HG02642 (cell line): ENCODE measurements around the gene HDAC6.

Experiments
- ATAC-seq: cut with Tn5 transposase; IDR thresholded peaks from one replicate; pipeline ENCODE4 v1.9.1; 2021; ENCODE audit warnings: mild to moderate bottlenecking; ENCODE audit not compliant: unreplicated experiment, poor library complexity

HDAC6 gene

DNA sequence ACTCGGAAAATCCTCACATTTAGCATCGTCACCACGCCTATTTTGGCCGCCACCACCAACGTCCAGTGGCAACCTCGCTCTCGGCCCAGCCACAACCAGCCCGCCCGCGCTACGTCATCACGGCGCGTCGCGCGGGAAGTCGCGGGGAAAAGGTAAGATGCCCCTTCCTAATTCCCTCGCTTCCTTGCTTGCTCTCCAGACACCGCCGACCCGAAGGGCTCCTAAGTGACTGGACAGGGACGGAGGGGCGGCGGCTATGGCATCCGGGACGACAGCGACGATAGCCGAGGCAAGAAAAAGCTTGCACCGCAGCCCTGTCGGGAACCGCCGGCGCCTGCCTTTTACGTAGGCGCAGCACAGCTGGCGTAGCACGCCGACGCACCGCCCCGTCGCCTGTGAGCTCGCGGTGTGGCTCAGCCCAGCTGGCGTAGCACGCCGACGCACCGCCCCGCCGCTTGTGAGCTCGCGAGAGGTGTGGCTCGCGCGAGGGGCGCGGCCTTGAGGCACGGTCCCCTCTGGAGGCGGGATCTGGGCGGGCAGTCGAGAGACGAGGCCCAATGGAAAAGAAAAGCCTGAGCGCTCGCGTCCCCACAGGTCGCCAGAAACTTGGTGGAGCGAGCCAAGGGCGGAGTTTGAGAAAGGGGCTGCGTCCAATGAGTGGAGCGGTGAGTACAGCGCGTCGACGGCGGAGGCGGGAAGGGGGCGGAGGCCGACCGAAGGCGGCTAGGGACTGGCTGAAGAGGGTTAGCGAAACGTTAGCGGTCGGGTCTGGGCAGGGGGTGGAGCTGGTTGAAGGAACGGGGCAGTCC, at the start of gene HDAC6:
Gene HDAC6 (plus strand): TSS at position 788 of the 809 bp plus-strand sequence. CDS start 626 bp downstream, outside the sequence.
- peak; percentile 85 for ATAC-seq

DNA sequence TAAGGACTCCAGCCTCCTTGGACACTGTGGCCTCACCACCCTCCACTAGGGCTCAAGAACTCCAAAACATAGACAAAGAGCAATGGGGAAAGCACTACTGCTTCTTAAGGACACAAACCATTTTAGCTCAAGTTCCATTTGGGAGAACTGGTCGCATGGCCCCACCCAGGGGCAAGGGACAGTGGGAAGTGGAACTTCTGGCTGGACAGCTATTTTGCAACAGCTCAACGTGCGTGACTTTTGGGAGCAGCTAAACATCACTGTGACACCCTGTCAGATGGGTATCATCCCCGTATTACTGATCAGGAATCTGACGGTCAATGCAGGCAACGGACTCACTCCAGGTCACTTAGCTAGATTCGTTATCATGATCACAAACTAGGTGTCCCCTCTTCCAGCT, 49.4 kb upstream of the HDAC6 start:
- ATAC-seq: no peak

DNA sequence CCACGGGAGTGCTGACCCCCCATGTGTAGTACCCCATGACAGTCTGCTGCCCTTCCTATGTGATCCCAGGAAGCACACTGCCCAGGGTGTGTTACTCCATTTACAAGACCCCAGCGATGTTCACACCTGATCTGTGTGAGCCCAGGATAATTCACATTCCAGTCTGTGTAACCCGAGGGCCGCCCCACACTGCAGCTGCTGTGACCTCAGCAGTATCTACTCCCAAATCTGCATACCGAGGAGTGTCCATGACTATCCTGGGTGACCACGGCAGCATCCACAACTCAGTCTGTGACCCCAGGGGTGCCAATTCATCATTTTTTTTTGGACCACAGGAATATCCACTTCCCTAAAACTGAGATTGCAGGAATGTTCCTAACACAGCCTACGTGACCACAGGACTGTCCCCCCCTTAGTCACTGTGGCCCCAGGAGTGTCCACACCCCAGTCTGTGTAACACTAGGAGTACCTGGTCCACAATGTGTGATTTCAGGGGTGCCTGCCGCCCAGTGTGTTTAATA, 48.1 kb upstream of the HDAC6 start:
- ATAC-seq: no peak

DNA sequence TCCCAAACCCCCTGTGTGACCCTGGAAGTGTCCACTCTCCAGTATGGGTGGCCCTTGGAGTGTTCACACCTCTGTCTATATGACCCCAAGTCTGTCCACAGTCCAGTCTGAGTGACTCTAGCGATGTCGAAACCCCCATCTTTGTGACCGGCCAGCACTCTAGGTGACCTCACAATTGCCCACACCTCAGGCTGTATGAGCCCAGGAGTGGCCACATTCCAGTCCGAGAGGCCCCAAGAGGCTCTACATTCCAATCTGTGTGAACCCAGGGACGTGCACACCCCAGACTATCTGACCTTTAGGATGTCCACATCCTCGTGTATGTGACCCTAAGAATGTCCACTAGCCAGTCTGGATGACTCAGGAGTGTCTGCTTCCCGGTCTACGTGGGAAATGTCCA, 47.6 kb upstream of the HDAC6 start:
- no peak for ATAC-seq

DNA sequence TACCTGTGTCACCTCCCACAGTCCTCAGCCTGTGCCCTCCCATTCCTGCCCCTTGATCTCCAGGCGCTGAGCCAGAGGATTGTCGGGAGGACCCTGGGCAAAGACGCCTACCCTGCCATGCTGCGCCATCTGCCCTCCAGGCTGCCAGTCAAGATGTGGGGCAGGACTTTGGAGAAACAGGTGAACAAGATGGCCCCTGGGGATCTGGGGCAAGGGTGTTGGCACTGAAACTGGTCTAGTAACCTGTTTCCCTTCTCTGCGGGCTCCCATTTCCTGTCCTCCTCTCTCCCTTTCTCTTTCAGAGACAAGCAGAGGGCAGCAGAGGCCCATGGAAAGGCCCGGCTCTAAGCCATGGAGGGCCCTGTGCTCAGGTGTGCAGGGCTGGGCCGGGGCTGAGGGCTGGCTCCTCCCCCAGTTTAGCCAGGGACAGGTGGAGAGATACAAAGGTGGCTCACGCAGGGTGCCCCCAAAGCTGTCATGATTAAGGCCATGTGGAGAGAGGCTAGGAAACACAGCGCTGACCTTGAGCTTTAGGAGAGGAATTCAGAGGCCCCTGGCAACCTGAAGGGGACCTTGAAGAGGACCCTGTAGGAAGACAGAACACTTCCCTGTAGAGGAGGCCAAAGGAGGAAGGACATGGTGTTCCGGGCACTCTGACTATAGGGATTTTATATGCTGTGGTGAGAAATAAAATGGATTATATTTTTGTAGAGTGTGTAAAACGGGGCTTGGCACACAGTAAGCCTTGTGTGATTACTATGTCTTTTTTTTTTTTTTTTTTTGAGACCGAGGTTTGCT, 40.0 kb upstream of the HDAC6 start, which contains the start of gene GLOD5:
Gene GLOD5 (plus strand): TSS at position 74 of the 798 bp plus-strand sequence. CDS start 44 bp downstream, at position 118.
- ATAC-seq: no peak

DNA sequence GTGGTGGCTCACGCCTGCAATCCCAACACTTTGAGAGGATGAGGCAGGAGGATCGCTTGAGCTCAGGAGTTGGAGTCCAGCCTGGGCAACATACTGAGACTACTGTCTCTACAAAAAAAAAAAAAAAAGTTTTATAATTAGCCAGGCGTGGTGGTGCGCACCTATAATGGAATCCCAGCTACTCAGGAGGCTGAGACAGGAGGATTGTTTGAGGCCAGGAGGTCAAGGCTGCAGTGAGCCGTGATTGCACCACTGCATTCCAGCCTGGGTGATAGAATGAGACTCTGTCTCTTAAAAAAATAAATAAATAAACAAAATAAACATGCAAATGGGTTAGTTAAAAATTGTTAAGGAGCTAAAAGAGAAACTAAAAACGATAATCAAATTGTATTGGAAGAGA, 32.6 kb upstream of the HDAC6 start:
- ATAC-seq: no peak

DNA sequence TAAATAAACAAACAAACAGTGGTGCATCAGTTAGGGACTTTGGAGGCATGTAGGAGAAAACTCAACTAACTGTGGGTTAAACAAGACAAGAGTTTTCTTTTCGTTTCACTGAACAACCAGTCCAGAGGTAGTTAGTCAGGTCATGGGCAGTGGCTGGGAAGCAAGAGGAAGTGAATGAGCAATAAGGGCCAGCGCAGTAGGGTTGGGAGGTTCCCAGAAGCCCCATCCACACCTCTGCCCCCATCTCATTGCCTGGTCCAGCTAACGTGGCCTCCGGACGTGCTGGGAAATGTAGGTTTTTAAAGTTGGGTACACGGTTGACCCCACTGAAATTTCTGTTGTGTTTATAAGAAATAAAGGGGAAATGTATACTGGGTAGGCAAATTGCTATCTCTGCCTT, 31.6 kb upstream of the HDAC6 start:
- no peak for ATAC-seq

DNA sequence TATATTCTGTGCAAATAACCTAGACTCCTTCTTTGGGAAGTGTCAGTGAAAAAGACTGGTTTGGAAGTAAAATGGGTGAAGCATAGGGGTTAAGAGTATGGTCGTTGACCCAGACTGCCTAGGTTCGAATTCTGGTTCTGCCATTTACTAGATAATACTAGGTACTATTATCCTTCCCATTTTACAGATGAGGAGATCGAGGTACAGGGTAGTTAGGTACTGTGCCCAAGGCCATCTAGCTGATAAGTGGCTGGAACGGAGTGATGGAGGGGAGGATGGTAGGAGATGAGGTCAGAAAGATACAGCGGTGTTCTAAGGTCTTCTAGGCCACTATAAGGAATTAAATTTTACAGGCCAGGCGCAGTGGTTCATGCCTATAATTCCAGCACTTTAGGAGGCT, 29.3 kb upstream of the HDAC6 start:
- ATAC-seq: no peak

DNA sequence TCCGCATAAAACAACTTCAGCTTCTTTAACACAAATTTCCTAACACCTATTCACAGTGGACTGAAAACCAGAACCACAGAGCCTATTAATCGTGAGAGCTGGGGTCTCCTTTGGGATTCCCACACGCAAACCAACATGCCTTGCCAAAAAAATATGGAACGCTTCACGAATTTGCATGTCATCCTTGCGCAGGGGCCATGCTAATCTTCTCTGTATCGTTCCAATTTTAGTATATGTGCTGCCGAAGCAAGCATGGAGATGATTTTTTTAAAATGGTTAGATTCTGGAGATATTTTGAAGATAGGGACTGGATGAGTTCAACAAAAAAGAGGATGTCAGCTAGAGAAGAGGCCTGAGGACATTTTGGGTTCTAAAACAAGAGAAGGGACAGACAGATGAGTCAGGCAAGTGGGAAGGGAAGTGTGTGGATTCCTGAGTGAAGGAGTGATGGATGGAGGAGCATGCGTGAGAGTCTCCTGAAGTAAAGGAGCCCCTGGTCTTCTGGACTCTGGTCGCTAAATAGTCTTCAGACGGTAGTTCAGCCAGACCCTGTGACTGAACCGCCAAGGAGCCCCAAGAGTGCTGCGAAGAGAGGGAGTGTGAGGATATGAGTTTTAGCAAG, 24.9 kb upstream of the HDAC6 start:
- no peak for ATAC-seq

DNA sequence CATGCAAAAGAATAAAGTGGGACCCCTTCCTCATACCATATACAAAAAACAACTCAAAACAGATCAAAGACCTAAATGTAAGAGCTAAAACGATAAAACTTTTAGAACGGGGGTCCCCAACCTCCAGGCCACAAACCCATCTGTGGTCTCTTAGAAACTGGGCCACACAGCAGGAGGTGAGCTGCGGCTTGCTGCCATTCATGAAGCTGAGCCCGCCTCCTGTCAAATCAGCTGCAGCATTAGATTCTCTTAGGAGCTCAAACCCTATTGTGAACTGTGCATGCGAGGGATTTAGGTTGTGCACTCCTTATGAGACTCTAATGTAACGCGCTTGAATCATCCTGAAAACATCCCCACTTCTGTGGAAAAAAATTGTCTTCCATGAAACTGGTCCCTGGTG, 22.5 kb upstream of the HDAC6 start:
- ATAC-seq: no peak

DNA sequence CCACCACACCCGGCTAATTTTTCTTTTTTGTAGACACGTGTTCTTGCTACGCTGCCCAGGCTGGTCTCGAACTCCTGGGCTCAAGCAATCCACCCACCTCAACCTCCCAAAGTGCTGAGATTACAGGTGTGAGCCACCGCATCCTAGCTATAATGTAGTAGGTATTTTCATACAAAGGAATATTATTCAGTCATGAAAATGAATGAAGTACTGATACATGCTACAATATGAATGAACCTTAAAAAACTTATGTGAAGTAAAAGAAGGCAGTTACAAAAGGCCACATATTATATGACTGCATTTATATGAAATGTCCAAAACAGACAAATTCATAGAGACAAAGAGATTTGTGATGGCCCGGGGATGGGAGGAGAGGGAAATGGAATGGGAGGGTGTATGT, 20.2 kb upstream of the HDAC6 start:
- no peak for ATAC-seq

DNA sequence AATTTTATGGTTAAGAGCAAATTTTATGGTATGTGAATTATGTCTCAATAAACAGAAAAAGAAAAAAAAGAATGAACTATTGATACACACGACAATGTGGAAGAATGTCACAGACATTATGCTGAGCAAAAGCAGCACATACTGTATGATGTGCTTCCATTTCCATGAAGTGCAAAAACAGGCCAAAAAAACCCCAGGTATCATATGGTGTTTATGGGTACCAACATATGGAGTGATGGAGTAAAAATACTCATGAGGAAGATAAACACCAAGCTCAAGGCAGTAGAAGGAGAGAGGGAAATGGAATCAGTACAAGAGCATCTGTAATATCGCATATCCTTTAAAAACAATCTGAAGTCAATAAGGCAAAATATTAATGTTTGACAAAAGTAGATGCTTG, 19.7 kb upstream of the HDAC6 start:
- no peak for ATAC-seq

DNA sequence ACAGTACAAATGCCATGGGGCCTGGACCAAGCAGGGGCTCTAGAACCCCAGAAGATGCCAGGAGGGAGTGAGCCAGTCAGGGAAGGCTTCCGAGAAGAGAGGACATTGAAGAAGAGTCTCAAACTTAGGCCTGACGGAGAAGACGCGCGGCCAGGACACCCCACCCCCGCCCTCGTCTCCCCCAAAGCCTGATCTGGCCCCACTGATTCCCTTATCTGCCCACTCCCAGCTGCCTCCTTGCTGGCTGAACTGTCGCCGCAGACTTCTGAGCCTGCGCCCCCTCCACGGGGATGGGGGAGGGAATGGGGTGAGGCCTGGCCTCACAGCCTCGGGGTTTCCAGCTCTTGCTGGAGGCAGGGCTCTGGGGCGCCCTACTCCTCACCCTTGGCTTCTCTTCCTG, 19.1 kb upstream of the HDAC6 start:
- ATAC-seq: no peak

DNA sequence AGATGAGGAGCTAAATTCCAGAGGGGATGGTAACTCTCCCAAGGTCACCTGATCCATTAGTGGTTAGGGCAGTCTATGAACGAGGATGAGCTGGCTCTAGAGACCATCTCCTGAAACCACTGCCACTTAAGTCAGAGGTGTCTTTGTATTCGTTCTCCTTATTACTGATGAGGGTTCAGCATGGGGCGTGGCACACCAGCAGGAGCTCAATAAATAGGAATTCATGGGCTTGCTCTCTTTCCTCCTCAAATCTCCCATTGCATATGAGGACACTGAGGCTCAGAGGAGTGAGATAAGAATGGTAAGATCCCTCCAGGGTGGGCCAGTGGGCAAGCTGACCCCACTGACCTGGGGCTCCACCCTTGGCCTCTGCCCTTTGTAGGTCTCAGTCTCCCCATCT, 17.1 kb upstream of the HDAC6 start:
- no peak for ATAC-seq

DNA sequence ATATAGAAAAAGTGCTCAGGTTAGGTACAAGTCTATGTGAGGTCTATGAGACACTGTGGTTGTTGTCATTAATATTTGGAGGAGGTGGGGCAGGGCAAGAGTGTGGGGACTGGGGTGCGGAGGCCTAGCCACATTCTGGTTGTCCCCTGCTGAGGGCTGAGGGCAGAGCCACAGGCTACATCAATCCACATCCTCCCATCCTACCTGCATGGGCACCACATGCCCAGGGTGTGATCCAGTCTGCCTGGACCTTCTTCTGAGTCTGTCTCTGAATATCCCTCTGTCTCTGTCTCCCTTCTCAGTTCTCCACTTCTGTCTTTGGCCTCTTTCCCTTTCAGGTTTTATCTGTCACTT, 16.7 kb upstream of the HDAC6 start:
- no peak for ATAC-seq

DNA sequence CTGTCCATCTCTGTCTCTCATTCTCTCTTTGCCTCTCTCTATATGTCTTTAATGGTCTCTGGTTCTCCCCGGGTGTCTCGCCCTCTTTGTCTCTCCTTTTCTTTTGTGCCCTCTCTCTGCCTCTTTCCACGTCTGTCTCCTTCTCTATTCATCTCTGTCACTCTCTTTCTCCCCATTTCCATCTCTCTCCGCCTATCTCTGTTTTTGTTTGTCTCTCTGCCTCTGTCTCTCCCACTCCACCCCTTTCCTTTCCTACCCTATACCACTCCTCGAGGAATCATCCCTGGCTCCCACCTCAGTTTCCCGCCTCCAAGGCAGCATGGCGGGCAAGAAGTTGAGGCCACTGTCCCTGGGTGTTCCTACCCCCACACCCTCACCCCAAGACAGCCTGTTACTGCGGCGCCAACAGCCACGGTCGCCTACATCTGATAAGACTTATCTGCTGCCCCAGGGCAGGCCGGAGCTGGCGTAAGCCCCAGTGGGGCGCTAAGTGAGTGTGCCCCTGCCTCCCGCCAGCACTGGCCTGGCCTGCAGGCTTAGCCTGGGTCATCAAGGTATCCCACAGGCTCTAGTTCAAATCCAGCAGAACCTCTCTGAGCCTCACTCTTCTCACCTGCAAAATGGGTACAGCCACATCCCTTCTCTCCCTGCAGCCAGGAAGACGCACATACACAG, 16.2 kb upstream of the HDAC6 start:
- ATAC-seq: no peak

DNA sequence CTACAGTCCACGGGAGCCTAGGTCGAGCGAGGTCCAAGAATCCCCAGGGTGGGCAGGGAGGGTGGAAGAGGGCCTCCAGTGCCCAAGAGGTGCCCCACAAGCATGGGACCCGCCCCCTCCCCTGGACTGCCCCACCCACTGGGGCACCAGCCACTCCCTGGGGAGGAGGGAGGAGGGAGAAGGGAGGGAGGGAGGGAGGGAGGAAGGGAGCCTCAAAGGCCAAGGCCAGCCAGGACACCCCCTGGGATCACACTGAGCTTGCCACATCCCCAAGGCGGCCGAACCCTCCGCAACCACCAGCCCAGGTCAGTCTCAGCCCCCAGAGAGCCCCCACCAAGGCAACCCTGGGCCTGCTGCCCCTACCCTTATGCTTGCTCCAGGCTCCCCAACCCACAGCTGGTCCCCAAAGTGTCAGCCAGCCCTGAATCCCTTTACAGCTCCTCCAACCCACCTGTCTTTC, 15.5 kb upstream of the HDAC6 start, which contains the start of gene GATA1:
Gene GATA1 (plus strand): TSS at position 250 of the 460 bp plus-strand sequence. CDS start 4,520 bp downstream, outside the sequence.
- ATAC-seq: no peak

DNA sequence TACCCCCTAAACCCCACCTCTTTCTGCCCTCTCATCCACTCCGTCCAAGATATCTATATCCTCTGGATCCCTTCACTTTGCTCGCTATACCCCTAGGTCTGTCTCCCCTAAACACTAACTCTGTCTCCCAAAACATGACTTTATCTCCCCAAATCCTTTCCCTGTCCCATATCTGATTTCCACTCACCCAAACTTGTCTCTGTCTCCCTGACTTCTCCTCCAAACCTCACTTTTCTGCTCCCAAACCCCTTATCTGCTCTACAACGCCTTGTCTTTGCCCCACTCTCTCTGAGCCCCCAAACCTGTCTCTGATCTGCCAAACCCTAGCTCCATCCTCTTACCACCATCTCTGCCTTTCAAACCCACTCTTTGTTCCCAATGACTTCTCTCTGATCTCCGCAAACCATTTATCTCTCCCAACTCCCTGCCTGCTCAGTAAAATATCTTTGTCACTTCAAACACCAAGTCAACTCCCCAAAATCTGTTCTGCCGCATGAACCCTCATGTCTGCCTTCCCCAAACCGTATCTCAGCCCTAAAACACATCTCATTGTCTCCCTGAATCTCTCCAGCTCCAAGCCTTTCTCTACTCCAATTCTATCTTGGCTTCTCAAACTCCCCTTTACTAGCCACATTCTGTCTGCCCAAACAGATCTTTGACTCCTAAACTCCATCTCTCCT, 14.9 kb upstream of the HDAC6 start:
- no peak for ATAC-seq
